T47D (cell line): ENCODE data around the gene MBL2.

Experiments
- DNase-seq, 2 experiments: peaks; one replicate each; pipeline versions ENCODE4 v3.0.0 to v3.0.0-alpha.2; 2011 to 2012; ENCODE audit warnings: low read depth in 1 of 2, low spot score in 1 of 2
- JUND ChIP-seq: IDR thresholded peaks from 2 replicates; pipeline ENCODE4 v1.6.1; 2012; ENCODE audit warnings: low read depth
- in situ Hi-C: cut with HindIII; loops from 2 replicates; pipeline ENCODE4 v1.10.0; 2016; ENCODE audit warnings: low sequenced_read_pairs, low pct_unique_long_range_greater_than_20kb

MBL2 gene

GRCh38 chr10:52772623-52773022 is at the start of gene MBL2:
Gene MBL2 (minus strand): TSS chr10:52772784. CDS start chr10:52771635, 1,149 bp downstream.
- no peak for DNase-seq
- no peak for TF ChIP-seq JUND
- in situ Hi-C loops = no loop called here

DNA sequence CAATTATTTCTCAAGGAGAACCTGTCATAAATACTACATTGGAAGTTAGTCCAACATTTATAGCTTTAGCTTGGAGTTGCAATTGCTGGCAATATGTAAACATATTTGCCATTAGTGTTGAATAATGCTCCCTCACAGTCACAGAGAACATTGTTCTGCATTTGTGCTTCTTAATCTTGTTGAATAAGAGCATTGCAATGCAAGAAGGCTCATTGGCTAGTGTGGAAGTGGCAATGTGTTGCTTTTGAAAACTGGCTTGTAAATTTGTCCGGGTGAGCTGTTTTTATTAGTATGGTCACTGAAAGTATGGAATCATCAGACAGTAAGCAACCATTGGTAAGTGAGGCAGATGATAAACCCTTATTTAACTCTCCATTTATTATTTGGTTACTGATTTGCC is 47.7 kb upstream of the MBL2 start:
- no peak for TF ChIP-seq JUND
- in situ Hi-C loops = no loop called here

DNA sequence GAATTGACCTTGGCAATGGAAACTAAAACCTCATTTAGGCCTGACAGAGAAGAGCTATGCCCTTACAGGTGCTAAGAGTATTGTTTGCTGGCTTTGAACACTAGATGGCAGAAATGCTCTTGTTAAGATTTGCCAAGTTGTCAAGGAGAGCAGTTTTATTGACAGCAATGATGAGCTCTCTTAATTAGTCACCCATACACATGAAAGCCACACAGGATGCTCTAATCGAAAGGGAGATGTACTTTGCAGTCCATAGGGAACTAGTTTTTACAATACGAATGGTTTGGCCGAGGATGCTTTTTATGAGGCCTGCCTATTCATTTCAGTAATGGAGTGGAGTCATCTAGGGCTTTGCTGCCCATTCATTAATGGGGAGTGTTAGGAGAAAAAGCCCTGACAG is 45.4 kb upstream of the MBL2 start:
- TF ChIP-seq JUND = no peak
- peak; percentile 28 to 82 for DNase-seq
- in situ Hi-C loops = no loop called here

More for the DNA sequence above, 47.7 kb upstream of the MBL2 start:
- DNase-seq = no peak

GRCh38 chr10:52814506-52814905 is 41.9 kb upstream of the MBL2 start:
- in situ Hi-C loops = no loop called here
- no peak for TF ChIP-seq JUND

GRCh38 chr10:52811776-52812175 is 39.2 kb upstream of the MBL2 start:
- TF ChIP-seq JUND = no peak
- no peak for DNase-seq
- in situ Hi-C loops = no loop called here

More at GRCh38 chr10:52814506-52814905, 41.9 kb upstream of the MBL2 start:
- DNase-seq = no peak

GRCh38 chr10:52810761-52811160 is 38.2 kb upstream of the MBL2 start:
- in situ Hi-C loops = no loop called here
- DNase-seq = no peak
- no peak for TF ChIP-seq JUND

DNA sequence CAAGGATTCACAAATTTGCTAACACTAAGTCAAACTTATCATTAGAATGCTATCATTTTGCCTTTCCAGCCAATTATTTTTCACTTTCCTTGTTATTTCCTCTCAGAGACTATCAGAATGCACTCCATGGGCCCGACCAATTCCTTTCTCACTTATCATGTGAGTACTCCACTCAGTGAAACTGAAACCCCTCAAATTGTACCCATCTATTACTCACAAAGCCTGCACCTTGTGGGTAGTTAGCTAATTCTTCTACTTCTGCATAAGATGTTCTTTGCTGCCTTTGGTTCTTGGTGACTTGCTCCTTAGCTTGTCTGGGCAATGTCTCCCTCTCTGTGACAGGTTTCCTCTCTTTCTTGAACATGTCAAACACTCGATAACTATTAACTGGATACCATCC is 35.2 kb upstream of the MBL2 start:
- in situ Hi-C loops = no loop called here
- TF ChIP-seq JUND = no peak
- DNase-seq = no peak

DNA sequence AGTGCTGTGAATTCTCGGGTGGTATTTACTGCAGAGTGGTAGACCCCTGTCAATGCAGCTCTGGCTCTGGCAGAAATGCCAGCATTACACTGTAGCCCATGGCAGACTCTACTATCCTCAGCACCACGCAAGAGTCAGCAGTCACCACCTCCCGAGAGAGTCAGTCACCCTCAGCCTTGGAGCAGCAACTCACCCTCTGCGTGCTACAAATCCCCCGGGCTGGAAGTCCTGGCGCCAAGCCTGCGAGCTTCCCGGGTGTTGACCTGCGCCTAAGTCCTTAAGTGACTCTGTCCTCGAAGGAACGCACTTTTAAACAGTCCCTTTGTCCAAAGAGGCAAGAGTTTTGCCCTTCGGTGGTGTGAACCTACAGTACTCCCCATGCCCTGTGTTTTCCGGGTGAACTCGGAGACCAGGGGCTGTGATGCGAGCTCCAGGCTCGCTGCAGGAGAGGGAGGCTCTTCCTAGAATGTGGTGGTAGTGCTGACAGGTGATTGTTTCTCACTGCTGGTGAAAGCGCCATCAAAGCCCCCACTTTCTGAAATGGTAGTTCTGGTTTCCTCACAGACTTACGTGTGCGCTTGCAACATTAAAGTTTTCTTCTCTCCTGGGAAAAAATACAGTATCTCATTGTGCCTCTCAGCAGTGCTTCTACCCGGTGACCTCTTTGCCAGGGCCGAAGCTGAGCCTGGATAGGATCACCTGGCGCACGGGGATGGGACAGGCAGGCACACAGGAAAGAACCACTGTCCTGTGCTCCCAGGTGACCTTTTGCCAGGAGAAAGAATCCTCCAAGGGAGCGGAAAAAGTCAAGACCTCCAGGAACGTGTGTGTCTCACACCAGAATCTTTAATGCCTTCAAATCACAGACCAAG is 33.1 kb upstream of the MBL2 start:
- in situ Hi-C loops = no loop called here
- TF ChIP-seq JUND = no peak
- DNase-seq = peak; percentile 12 to 33

- TF ChIP-seq JUND = no peak
- in situ Hi-C loops = no loop called here
- DNase-seq = no peak
Observed at GRCh38 chr10:52801947-52802346, 29.4 kb upstream of the MBL2 start.

DNA sequence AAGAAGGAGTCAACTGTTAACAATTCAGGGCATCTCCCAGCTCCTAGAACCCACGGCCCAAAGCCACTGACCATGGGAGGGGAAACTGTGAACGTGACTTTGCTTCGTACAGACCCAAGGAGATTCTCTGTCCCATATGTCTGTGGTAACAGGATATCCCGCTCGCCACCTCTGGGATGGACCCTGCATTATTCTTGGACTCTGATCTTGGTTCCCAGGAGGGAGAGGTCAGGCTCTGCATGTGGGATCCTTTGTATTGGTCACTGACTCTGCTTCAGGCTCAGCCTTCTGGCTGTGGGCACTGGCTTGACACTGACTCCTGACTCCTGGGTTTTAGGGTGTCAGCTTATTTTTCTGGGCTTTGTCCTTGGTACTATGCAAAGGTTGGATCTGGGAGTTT is 13.5 kb upstream of the MBL2 start:
- in situ Hi-C loops = no loop called here
- no peak for TF ChIP-seq JUND
- no peak for DNase-seq

GRCh38 chr10:52785418-52785817 is 12.8 kb upstream of the MBL2 start:
- in situ Hi-C loops = no loop called here

GRCh38 chr10:52783726-52784125 is 11.1 kb upstream of the MBL2 start:
- no peak for DNase-seq
- in situ Hi-C loops = no loop called here
- TF ChIP-seq JUND = no peak

More at GRCh38 chr10:52785418-52785817, 12.8 kb upstream of the MBL2 start:
- TF ChIP-seq JUND = no peak
- DNase-seq = no peak

DNA sequence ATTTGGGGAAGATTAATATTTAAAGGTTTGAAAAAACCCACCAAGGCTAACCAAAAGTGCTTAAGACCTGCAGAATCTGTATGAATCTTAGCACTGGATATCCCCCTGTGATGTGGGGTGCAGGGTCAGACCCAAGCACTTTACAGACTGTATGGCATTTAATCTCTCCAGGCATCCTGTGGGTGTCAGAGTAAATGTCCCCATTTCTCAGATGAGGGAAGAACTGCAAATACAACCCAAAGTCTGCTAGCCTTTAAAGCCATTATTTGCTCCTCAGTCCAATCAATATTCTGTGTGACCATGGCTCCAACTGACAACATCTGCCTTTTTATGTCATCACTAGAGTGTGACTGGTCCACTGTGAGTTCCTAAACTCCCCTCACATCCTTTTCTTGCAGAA is 10.0 kb upstream of the MBL2 start:
- no peak for TF ChIP-seq JUND
- in situ Hi-C loops = no loop called here
- no peak for DNase-seq

DNA sequence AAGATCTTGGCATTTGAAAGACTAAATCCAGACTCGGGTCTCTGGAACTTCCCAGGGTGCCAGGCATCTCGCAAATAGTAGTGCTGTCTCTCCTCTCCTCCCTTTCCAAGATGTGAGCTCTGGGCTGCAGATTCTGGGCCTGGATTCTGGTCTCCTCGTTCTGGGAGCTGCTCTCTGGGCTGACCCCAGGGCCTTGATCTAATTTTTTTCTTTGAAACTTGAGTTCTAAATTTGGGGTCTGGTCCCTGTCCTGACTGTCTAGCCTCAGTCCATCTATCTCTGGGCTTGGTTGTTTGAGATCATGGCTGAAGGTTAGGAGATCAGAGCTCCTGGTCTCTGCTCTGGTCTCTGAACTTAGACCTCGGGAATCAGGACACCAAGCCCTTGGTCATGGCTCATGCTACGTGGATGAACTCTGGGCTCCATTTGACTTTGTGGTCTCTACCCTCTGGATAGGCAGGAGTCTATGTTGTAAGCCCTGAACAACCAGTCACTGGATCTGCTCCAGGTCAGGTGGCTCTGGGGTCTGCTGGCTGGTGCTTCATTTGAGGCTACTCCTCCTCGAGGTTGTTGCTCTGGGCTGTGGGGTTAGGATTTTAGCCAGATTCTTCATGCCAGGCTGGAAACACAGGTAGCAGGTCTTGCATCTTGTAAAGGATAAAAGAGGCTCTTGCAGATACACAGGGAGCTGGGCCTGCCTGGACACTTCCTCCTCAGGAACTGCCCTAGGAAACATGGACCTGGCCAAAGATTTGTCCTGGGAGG is 8.0 kb upstream of the MBL2 start:
- in situ Hi-C loops = no loop called here
- no peak for DNase-seq
- no peak for TF ChIP-seq JUND
